GM21786 (cell line): Measurements from ENCODE around the gene ARL15.
"Not testable (repeated sequence)": the region's sequence is repeated elsewhere in the genome, so short reads cannot be mapped to it uniquely, and the experiment has no call there.

Experiments used
- ATAC-seq: cut with Tn5 transposase; IDR thresholded peaks from one replicate; pipeline ENCODE4 v1.9.1; 2021; ENCODE audit not compliant: unreplicated experiment

Gene ARL15

GRCh38 chr5:54049144-54049543 is 261.2 kb downstream of the ARL15 start:
- no peak for ATAC-seq

- no peak for ATAC-seq
Observed at GRCh38 chr5:54045077-54045792, 265.1 kb downstream of the ARL15 start.

GRCh38 chr5:54044276-54044675 is 266.1 kb downstream of the ARL15 start:
- ATAC-seq, result not testable (repeated sequence)

DNA sequence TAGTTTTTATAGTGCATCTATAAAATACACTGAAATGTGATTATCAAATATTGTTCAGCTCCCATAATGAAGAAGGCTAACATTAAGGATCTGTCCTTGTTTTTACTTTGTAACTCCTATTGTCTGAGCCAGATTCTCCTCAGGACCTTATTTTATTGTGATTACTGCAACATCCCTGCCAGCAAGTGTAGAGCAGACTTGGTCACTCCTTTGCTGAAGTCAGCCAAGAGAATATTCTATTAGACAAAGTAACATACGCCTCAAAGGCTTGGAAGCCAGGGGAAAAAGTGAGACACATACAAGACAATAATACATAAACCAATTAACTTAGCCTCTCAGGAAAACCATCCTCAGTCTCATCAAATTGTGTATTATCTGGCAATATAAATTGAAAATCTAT is 269.6 kb downstream of the ARL15 start:
- ATAC-seq, result no peak

- no peak for ATAC-seq
Observed at GRCh38 chr5:54040018-54040417, 270.4 kb downstream of the ARL15 start.

- no peak for ATAC-seq
Observed at GRCh38 chr5:54037205-54037604, 273.2 kb downstream of the ARL15 start.

DNA sequence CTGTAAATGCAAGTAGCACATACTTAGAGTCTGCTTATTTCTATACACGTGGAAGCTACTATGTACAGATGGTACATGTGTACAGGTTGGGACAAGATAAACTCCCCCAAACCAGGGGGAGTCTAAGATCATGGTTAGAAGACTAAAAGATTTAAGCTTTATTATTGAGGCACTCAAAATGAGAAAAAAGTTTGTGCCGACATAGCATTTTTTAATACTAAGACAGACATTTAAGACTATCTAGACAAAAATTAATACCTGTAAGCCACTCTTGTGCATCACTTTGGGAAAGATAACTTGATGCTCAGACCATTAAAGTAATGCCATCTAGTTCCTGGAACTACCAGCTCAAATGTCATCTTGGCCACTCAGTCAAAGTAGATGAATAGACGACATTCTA is 279.4 kb downstream of the ARL15 start:
- no peak for ATAC-seq

DNA sequence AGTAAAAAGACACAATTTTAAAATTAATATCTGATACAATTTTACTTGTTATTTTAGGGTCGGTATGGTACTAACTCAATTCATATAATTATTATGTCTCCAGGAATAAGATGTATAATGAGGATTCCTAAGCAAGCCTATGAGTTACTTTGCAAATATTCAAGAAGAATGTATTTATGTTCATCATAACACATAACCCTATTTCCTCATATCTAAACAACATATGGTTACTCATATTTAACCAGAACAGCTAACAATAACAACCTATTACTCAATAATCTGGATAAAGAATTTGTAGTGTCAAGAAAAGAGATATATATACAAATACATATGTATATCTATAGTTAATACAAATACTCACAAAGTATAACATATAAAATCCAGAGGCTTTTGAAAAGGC is 285.9 kb downstream of the ARL15 start:
- ATAC-seq, result no peak

GRCh38 chr5:54022223-54022622 is 288.1 kb downstream of the ARL15 start:
- no peak for ATAC-seq

- ATAC-seq, result no peak
Observed at GRCh38 chr5:54021431-54022164, 288.8 kb downstream of the ARL15 start.

- ATAC-seq, result no peak
Observed at GRCh38 chr5:54018438-54018837, 291.9 kb downstream of the ARL15 start.

DNA sequence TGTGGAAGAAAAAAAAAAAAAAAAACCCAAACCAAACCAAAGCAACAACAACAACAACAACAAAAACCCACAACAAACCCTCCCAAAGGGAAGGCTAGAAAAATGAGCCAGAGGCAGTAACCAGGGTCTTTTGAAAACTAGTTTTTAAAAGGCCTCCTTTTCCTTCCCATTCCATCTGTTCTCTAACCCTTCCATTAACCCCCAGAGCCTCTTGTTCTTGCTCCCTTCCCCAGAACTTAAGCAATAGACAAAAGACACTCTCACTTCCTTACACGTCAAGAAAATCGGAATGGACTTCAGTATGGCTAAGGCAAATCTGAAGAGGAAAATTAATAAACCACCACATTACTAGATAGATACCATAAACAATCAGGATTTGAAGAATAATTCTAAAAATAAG is 292.8 kb downstream of the ARL15 start:
- no peak for ATAC-seq

GRCh38 chr5:54013556-54014194 is 296.7 kb downstream of the ARL15 start:
- no peak for ATAC-seq

- ATAC-seq, result no peak
Observed at GRCh38 chr5:54009828-54010227, 300.5 kb downstream of the ARL15 start.

GRCh38 chr5:54009357-54009756 is 301.0 kb downstream of the ARL15 start:
- ATAC-seq, result no peak

GRCh38 chr5:54007827-54008777 is 302.3 kb downstream of the ARL15 start:
- ATAC-seq, result no peak

GRCh38 chr5:54004697-54005096 is 305.7 kb downstream of the ARL15 start:
- ATAC-seq, result no peak

DNA sequence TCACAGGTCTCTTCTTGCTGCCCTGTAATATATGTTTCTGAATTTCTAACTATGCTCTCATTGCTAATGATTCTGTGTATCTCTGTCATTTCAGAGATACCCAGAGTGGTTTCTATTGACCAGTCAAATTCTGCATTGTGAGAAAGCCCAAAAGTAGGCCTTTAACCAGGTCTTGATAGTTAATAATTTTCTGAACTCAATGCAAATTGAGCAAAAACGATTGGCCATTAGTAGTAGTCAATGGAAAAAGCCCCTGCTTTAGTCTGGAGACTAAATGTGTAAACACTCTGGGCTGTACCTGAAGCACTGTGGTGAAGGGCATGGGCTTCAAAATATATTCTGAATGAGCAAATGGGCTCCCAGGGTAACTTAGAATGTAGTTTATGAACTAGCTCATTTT is 307.6 kb downstream of the ARL15 start:
- ATAC-seq, result no peak

- ATAC-seq, result no peak
Observed at GRCh38 chr5:54001976-54002775, 308.2 kb downstream of the ARL15 start.

DNA sequence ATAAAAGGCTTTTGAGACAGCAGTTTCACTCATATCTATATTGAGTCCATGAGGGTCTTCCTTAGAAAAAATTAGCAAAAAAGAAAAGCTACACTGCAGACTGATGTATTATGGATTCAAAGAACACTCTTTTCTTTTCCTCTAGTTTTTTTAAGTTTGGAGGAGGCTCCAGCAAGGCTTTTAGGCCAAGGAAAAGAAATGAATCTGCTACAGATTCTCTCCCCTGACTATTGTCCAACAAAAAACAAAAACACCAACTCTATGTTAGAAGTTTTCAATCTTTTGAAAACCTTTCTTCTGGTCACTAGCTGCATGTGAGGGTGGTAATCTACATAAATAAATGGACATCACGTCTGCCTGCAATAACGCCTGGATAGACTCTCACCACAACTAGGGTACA is 310.4 kb downstream of the ARL15 start:
- no peak for ATAC-seq
